K562 (cell line): Measurements from ENCODE around the gene CUL1. TPM values are rescaled to one million over a fixed set of nuclear protein-coding genes. Genes with fewer than 3 reads are reported as not detected.

ENCODE experiments used
- ATAC-seq: fragments of 200-7000 bp; cut with Tn5 transposase; 3 replicates; pipeline ENCODE4 v1.9.1; 2020; ENCODE audit warnings: moderate library complexity
- BruUV-seq: library from RNA; stranded (reverse); fragments of 400-500 nt; replicated peaks from 2 replicates; lab custom pipeline; 2021; lab: Mats Ljungman, UMichigan
- CTCF ChIA-PET: fragments of 300-600 bp; formaldehyde crosslinking; extraction: SDS; loops from one replicate; lab custom pipeline; 2021; ENCODE audit warnings: low intra/inter-chr PET ratio; lab: Yijun Ruan, JAX
- POLR2A ChIA-PET: fragments of 300-600, 350-650 bp; sonication (Branson Sonifier 250); formaldehyde crosslinking; extraction: SDS; loops from one replicate; lab custom pipeline; 2021; ENCODE audit warnings: antibody characterized with exemption, inconsistent platforms; lab: Yijun Ruan, JAX
- DNase-seq, 4 experiments: peaks; one replicate each; pipeline versions ENCODE4 v3.0.0 to v3.0.0-alpha.2; 2011 to 2018; ENCODE audit warnings: low spot score in 3 of 4, mixed read lengths in 3 of 4; ENCODE audit errors: extremely low read depth in 1 of 4
- FAIRE-seq: peaks from 2 replicates; lab custom pipeline; 2011; peaks lifted over from hg19 to GRCh38; lab: Jason Lieb, UNC
- H2AFZ ChIP-seq: 2 replicates; pipeline ENCODE4 v1.6.0; 2011; ENCODE audit warnings: low read depth, low read length, control low read depth, inconsistent platforms
- H3K27ac ChIP-seq: fragments of 200-600 bp; 3 replicates; pipeline ENCODE4 v1.8.0; 2011; ENCODE audit warnings: low read depth, mild to moderate bottlenecking, control low read depth, inconsistent platforms, low read length, moderate library complexity, mixed read lengths; ENCODE audit errors: extremely low read depth
- H3K27me3 ChIP-seq, 2 experiments: fragments of 300-600 bp in 1 of 2; 2 replicates in 1 of 2; 3 replicates in 1 of 2; pipeline versions ENCODE4 v1.6.0 to v1.8.0; 2011; ENCODE audit warnings: inconsistent platforms in 2 of 2, low read length in 2 of 2, mild to moderate bottlenecking in 1 of 2, mixed read lengths in 1 of 2, moderate library complexity in 1 of 2; ENCODE audit not compliant: control insufficient read depth in 2 of 2, insufficient read depth in 2 of 2
- H3K36me3 ChIP-seq: fragments of 300-600 bp; 3 replicates; pipeline ENCODE4 v1.8.0; 2011; ENCODE audit warnings: mild to moderate bottlenecking, low read length, inconsistent platforms; ENCODE audit not compliant: control insufficient read depth, insufficient read depth
- H3K4me1 ChIP-seq, 2 experiments: fragments of 200-600 bp in 1 of 2; replicated peaks in 1 of 2; 2 replicates in 1 of 2; 3 replicates in 1 of 2; pipeline versions ENCODE4 v1.5.1 to v1.8.0; 2011; ENCODE audit warnings: inconsistent platforms in 2 of 2, low read length in 2 of 2, mild to moderate bottlenecking in 1 of 2, mixed read lengths in 1 of 2, moderate library complexity in 1 of 2; ENCODE audit not compliant: control insufficient read depth in 2 of 2, insufficient read depth in 2 of 2
- H3K4me2 ChIP-seq: 2 replicates; pipeline ENCODE4 v1.6.1; 2011; ENCODE audit warnings: low read length, control low read depth, inconsistent platforms, mixed read lengths; ENCODE audit not compliant: insufficient read depth
- H3K4me3 ChIP-seq: fragments of 200-600 bp; sonication (generic), shearing (Covaris generic); 2 replicates; pipeline ENCODE4 v1.5.1; 2016; ENCODE audit warnings: control low read depth, inconsistent platforms
- H3K79me2 ChIP-seq: fragments of 200-600 bp; 3 replicates; pipeline ENCODE4 v1.8.0; 2011; ENCODE audit warnings: low read length, inconsistent platforms; ENCODE audit not compliant: control insufficient read depth, insufficient read depth
- H3K9ac ChIP-seq, 2 experiments: 2 replicates each; pipeline versions ENCODE4 v1.6.0 to v1.6.1; 2011; ENCODE audit warnings: low read depth in 2 of 2, low read length in 2 of 2, control low read depth in 1 of 2, inconsistent platforms in 1 of 2, mild to moderate bottlenecking in 1 of 2, mixed read lengths in 1 of 2; ENCODE audit not compliant: insufficient read depth in 1 of 2
- H3K9me1 ChIP-seq: one replicate; pipeline ENCODE4 v1.6.0; 2011; ENCODE audit warnings: inconsistent platforms, mild to moderate bottlenecking, low read length, moderate library complexity; ENCODE audit not compliant: control insufficient read depth, insufficient read depth
- H3K9me3 ChIP-seq: replicated peaks from 2 replicates; pipeline ENCODE4 v1.5.1; 2011; ENCODE audit warnings: low read depth, low read length, inconsistent platforms; ENCODE audit not compliant: control insufficient read depth, insufficient read depth
- H4K20me1 ChIP-seq: replicated peaks from 2 replicates; pipeline ENCODE4 v1.6.1; 2011; ENCODE audit warnings: low read length, inconsistent platforms, mixed read lengths; ENCODE audit not compliant: control insufficient read depth, insufficient read depth
- CCNT2 ChIP-seq: IDR thresholded peaks from 2 replicates; pipeline ENCODE4 v1.6.1; 2011; ENCODE audit warnings: borderline replicate concordance, low read depth, mild to moderate bottlenecking, moderate library complexity, mixed read lengths, low read length; ENCODE audit not compliant: insufficient read length; ENCODE audit errors: extremely low read depth
- CREBBP ChIP-seq: IDR thresholded peaks from one replicate; pipeline ENCODE4 v1.6.1; 2012; ENCODE audit warnings: low read depth, mild to moderate bottlenecking, control low read depth, inconsistent platforms, low read length
- PCBP1 ChIP-seq: fragments of 200-400 bp; formaldehyde crosslinking; IDR thresholded peaks from 2 replicates; pipeline ENCODE4 v1.6.1; 2018; ENCODE audit warnings: mild to moderate bottlenecking, low read depth, low read length; ENCODE audit not compliant: poor library complexity, severe bottlenecking
- POLR2G ChIP-seq: fragments of 200-400 bp; formaldehyde crosslinking; IDR thresholded peaks from 2 replicates; pipeline ENCODE4 v1.6.1; 2017; ENCODE audit warnings: low read depth, mild to moderate bottlenecking, antibody characterized with exemption, low read length, moderate library complexity
- RBM14 ChIP-seq: fragments of 200-400 bp; formaldehyde crosslinking; IDR thresholded peaks from 2 replicates; pipeline ENCODE4 v1.6.1; 2018; ENCODE audit warnings: low read depth, mild to moderate bottlenecking, low read length, moderate library complexity, borderline replicate concordance; ENCODE audit not compliant: insufficient read depth
- RBM22 ChIP-seq: fragments of 200-400 bp; formaldehyde crosslinking; IDR thresholded peaks from 2 replicates; pipeline ENCODE4 v1.6.1; 2018; ENCODE audit warnings: low read length, low read depth; ENCODE audit not compliant: poor library complexity, severe bottlenecking
- TAL1 ChIP-seq: fragments of 450-650 bp; IDR thresholded peaks from 2 replicates; pipeline ENCODE4 v1.6.1; 2016; ENCODE audit warnings: mild to moderate bottlenecking
- WGBS: fragments of 100-300 bp; shearing (Covaris generic); methylation state at CpG from one replicate; pipeline ENCODE4 v1.1.6; 2016; ENCODE audit warnings: low coverage, mixed read lengths; ENCODE audit not compliant: insufficient coverage; ENCODE audit errors: missing lambda C conversion rate; 5-methylcytosine and 5-hydroxymethylcytosine counted together
- in situ Hi-C: fragments of 300-500 bp; cut with MboI; formaldehyde crosslinking; loops from 4 replicates; pipeline ENCODE4 v1.15.0; 2018; ENCODE audit warnings: inconsistent platforms, mixed read lengths
- intact Hi-C: fragments of 100-400 bp; cut with micrococcal nuclease; formaldehyde crosslinking; loops from 2 replicates; pipeline ENCODE4 v1.14.2; 2022
- polyA plus RNA-seq, 8 experiments: library from polyadenylated mRNA; depleted of rRNA in 4 of 8; stranded (reverse) in 5 of 8; unstranded in 3 of 8; fragments of >200 nt; fragmentation: Nextera tagmentation in 2 of 8; fragmentation: Illumina TruSeq in 1 of 8; extraction: Ambion mirVana in 2 of 8; extraction: Trizol in 1 of 8; gene quantifications; 2 replicates each; pipeline versions ENCODE4 v1.2.1 to v1.2.3, GENCODE V29; 2011 to 2014; ENCODE audit warnings: inconsistent platforms in 1 of 8, missing spikeins in 1 of 8
- total RNA-seq, 7 experiments: library from RNA; depleted of rRNA in 6 of 7; stranded (reverse); fragments of >200 nt in 6 of 7; fragmentation: Illumina TruSeq in 2 of 7; extraction: Trizol in 2 of 7; gene quantifications; 2 replicates each; pipeline versions ENCODE4 v1.2.1 to v1.2.3, GENCODE V29; 2011 to 2021; ENCODE audit warnings: low replicate concordance in 1 of 7
- TF ChIP-seq, protein P1 (sequence below): sonication (generic); formaldehyde crosslinking; IDR thresholded peaks from 2 replicates; pipeline ENCODE4 v1.8.1; 2023; ENCODE audit warnings: mild to moderate bottlenecking, missing genetic modification reagents

The CUL1 gene
- total and polyA plus RNA-seq, 9 of the 15 experiments (the other 6 are each of a cell fraction or from before 2014, with no cell fraction given) = 31.5 to 107 (median 96.5) TPM

DNA sequence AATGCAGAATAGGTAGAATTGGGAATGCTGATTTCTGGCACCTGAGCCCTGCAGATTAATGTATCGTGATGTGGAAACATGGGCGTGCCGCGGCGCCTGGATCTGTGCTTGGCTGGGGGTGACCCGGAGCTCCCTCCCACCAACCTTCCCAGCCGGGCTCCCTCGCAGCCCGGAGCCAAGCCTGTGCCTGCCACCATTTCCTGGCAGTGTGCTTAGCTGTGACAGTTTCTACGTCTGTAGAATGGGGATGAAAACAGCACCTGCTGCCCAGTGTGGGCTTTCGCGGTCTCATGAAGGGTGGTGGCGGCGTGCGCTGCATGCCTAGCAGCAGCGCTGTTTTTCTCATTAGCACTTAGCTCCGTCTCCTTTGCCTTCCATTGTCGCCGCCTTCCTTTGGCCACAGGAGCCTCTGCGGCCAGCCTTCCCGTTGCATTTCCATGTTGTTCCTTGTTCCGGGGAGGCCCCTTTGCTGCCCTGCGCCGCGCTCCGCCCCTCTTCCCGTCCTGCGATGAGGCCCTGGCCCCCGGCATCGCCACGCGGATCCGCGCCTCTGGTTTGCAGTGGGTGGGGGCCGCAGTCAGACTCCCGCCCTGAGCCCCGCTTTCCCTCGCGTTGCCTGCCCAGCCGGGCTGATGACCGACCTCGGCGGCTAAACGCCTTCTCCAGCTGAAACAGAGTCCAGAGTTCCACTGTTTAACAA, 84.2 kb downstream of the CUL1 start:
- H3K9me3 ChIP-seq = no peaks in the 10 kb centered on the region
- H3K27me3 ChIP-seq = no peaks in the 10 kb centered on the region
- H3K27ac ChIP-seq = no peak overlapping the region
- no peaks in the 10 kb centered on the region for H3K79me2 ChIP-seq
- no peak for FAIRE-seq
- no peak overlapping the region for H2AFZ ChIP-seq
- no peak for DNase-seq
- no TSS peak for BruUV-seq
- no peaks in the 10 kb centered on the region; a peak in 1 of 5 replicates for H3K4me1 ChIP-seq
- TF ChIP-seq CCNT2 (peak; percentile 16), CREBBP (no peak), TAL1 (no peak), RBM22 (peak; percentile 86), RBM14 (0 out of 2 replicates have a peak, but pooled peaks have one; percentile 64), POLR2G (peak; percentile 53), PCBP1 (peak; percentile 23)
- TF ChIP-seq, protein P1, sequence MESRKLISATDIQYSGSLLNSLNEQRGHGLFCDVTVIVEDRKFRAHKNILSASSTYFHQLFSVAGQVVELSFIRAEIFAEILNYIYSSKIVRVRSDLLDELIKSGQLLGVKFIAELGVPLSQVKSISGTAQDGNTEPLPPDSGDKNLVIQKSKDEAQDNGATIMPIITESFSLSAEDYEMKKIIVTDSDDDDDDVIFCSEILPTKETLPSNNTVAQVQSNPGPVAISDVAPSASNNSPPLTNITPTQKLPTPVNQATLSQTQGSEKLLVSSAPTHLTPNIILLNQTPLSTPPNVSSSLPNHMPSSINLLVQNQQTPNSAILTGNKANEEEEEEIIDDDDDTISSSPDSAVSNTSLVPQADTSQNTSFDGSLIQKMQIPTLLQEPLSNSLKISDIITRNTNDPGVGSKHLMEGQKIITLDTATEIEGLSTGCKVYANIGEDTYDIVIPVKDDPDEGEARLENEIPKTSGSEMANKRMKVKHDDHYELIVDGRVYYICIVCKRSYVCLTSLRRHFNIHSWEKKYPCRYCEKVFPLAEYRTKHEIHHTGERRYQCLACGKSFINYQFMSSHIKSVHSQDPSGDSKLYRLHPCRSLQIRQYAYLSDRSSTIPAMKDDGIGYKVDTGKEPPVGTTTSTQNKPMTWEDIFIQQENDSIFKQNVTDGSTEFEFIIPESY (CRISPR knock-in tag) = peak; percentile 90
- WGBS = 91% methylated on average over 44 of the region's 44 CpGs
- H3K36me3 ChIP-seq = peaks cover 90% of the 10 kb centered on the region
- intact Hi-C loops = no loop called here
- H3K4me2 ChIP-seq = no peak overlapping the region
- no peak overlapping the region for H3K4me3 ChIP-seq
- H4K20me1 ChIP-seq = no peaks in the 10 kb centered on the region
- ATAC-seq = no peak
- CTCF ChIA-PET = no interaction called here
- POLR2A ChIA-PET = interaction anchor here (0.5 kb wide), 1 partner anchor 11 kb away, joined by 3 read pairs; no protein-coding TSS in a partner anchor
- in situ Hi-C loops = no loop called here
- H3K9ac ChIP-seq = no peak overlapping the region
- H3K9me1 ChIP-seq = no peaks in the 10 kb centered on the region
